ENCODE data around the gene ACSS3. TPM values are rescaled to one million over a fixed set of nuclear protein-coding genes. Genes with fewer than 3 reads are reported as not detected.

ACSS3 gene
- polyA plus RNA-seq, 1 experiment = 3.0 TPM

- POLR2A ChIA-PET = no interaction called here
- CTCF ChIA-PET = no interaction called here
- no peak for DNase-seq (ENCODE audit: low read depth, low spot score)
- Histone ChIP-seq H3K9me3 (ENCODE audit: control insufficient read depth, insufficient read depth, low read length) (no peaks in the 10 kb centered on the region), H3K27ac (ENCODE audit: low read depth, low read length) (no peak overlapping the region), H3K4me3 (ENCODE audit: low read depth, low read length) (no peak overlapping the region), H3K27me3 (ENCODE audit: control insufficient read depth, insufficient read depth, low read length) (no peaks in the 10 kb centered on the region)
- TF ChIP-seq CTCF (IDR thresholded peaks at IDR 0.05; ENCODE audit: low read depth, low read length) = no peak
Measured at GRCh38 chr12:81203671-81204204, 125.9 kb downstream of the ACSS3 start.

GRCh38 chr12:81205416-81205815 lies 127.5 kb downstream of the ACSS3 start:
- CTCF ChIA-PET = no interaction called here
- no peaks in the 10 kb centered on the region for H3K9me3 ChIP-seq (ENCODE audit: control insufficient read depth, insufficient read depth, low read length)

GRCh38 chr12:81206429-81206828 lies 128.6 kb downstream of the ACSS3 start:
- TF ChIP-seq CTCF (IDR thresholded peaks at IDR 0.05; ENCODE audit: low read depth, low read length) = no peak
- ChIA-PET POLR2A (no interaction called here), CTCF (no interaction called here)
- DNase-seq (ENCODE audit: low read depth, low spot score) = no peak
- Histone ChIP-seq H3K9me3 (ENCODE audit: control insufficient read depth, insufficient read depth, low read length) (no peaks in the 10 kb centered on the region), H3K27ac (ENCODE audit: low read depth, low read length) (no peak overlapping the region), H3K27me3 (ENCODE audit: control insufficient read depth, insufficient read depth, low read length) (no peaks in the 10 kb centered on the region), H3K4me3 (ENCODE audit: low read depth, low read length) (no peak overlapping the region)

More at GRCh38 chr12:81205416-81205815, 127.5 kb downstream of the ACSS3 start:
- TF ChIP-seq CTCF (IDR thresholded peaks at IDR 0.05; ENCODE audit: low read depth, low read length) = no peak
- no peak for DNase-seq (ENCODE audit: low read depth, low spot score)
- POLR2A ChIA-PET = no interaction called here
- no peak overlapping the region for H3K4me3 ChIP-seq (ENCODE audit: low read depth, low read length)
- H3K27me3 ChIP-seq (ENCODE audit: control insufficient read depth, insufficient read depth, low read length) = no peaks in the 10 kb centered on the region
- H3K27ac ChIP-seq (ENCODE audit: low read depth, low read length) = no peak overlapping the region

- POLR2A ChIA-PET = no interaction called here
- no peak overlapping the region for H3K27ac ChIP-seq (ENCODE audit: low read depth, low read length)
- no peak for DNase-seq (ENCODE audit: low read depth, low spot score)
- TF ChIP-seq CTCF (IDR thresholded peaks at IDR 0.05; ENCODE audit: low read depth, low read length) = no peak
- H3K27me3 ChIP-seq (ENCODE audit: control insufficient read depth, insufficient read depth, low read length) = no peaks in the 10 kb centered on the region
- H3K4me3 ChIP-seq (ENCODE audit: low read depth, low read length) = no peak overlapping the region
- CTCF ChIA-PET = no interaction called here
- H3K9me3 ChIP-seq (ENCODE audit: control insufficient read depth, insufficient read depth, low read length) = no peaks in the 10 kb centered on the region
Measured at GRCh38 chr12:81207173-81207572, 129.3 kb downstream of the ACSS3 start.

DNA sequence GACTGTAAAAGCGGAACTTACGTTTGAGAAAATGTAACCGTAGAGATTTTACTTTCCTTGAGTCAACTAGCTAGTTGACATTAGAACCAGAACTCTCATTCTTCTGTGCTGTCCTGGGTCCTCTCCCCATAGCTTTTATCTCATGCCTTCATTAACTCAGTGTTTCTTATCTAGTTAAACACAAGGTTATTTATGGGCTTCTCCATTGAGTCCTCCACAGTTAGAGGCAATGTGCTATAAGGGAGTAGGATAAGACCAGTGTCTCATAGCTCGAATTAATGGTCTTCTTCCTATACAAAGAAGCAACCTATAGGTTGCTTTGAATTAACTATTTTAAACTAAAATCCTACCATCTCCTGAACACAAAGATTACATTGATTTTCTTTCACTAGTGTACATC lies 129.8 kb downstream of the ACSS3 start:
- no peak for TF ChIP-seq CTCF (IDR thresholded peaks at IDR 0.05; ENCODE audit: low read depth, low read length)
- CTCF ChIA-PET = no interaction called here
- Histone ChIP-seq H3K9me3 (ENCODE audit: control insufficient read depth, insufficient read depth, low read length) (no peaks in the 10 kb centered on the region), H3K27me3 (ENCODE audit: control insufficient read depth, insufficient read depth, low read length) (no peaks in the 10 kb centered on the region), H3K27ac (ENCODE audit: low read depth, low read length) (no peak overlapping the region), H3K4me3 (ENCODE audit: low read depth, low read length) (no peak overlapping the region)
- no peak for DNase-seq (ENCODE audit: low read depth, low spot score)
- POLR2A ChIA-PET = no interaction called here
